Panc1 (cell line): Measurements from ENCODE around the gene CUTC. TPM values are rescaled to one million over a fixed set of nuclear protein-coding genes. Genes with fewer than 3 reads are reported as not detected.
A peak's percentile ranks its signal among the peaks of the same experiment; 100 is the strongest.

Experiments used
- ATAC-seq: fragments of 200-7000 bp; cut with Tn5 transposase; 2 replicates; pipeline ENCODE4 v1.9.1; 2020; ENCODE audit warnings: mild to moderate bottlenecking, moderate library complexity
- BruUV-seq: library from RNA; stranded (reverse); fragments of 400-500 nt; replicated peaks from 2 replicates; lab custom pipeline; 2021; lab: Mats Ljungman, UMichigan
- CTCF ChIA-PET: fragments of 300-600 bp; sonication (Branson Sonifier 250); formaldehyde crosslinking; loops from one replicate; lab custom pipeline; 2022; ENCODE audit warnings: antibody characterized with exemption; lab: Charles Lee
- POLR2A ChIA-PET: fragments of 300-600 bp; sonication (Branson Sonifier 250); formaldehyde crosslinking; loops from one replicate; lab custom pipeline; 2022; ENCODE audit warnings: antibody characterized with exemption; lab: Charles Lee
- DNase-seq: peaks from one replicate; pipeline ENCODE4 v3.0.0-alpha.2; 2010; ENCODE audit warnings: low read depth, low spot score
- H3K27ac ChIP-seq: 2 replicates; pipeline ENCODE4 v1.5.1; 2011; ENCODE audit warnings: mild to moderate bottlenecking, low read length, inconsistent platforms
- H3K27me3 ChIP-seq: fragments of 200-500 bp; sonication (Bioruptor generic); 2 replicates; pipeline ENCODE4 v1.6.0; 2014; ENCODE audit warnings: low read length, inconsistent platforms; ENCODE audit not compliant: control insufficient read depth, insufficient read depth
- H3K36me3 ChIP-seq: fragments of 200-500 bp; sonication (Bioruptor generic); 2 replicates; pipeline ENCODE4 v1.5.1; 2014; ENCODE audit warnings: inconsistent platforms, mild to moderate bottlenecking, low read length, moderate library complexity; ENCODE audit not compliant: control insufficient read depth, insufficient read depth
- H3K4me1 ChIP-seq: 2 replicates; pipeline ENCODE4 v1.5.1; 2011; ENCODE audit warnings: inconsistent platforms, mild to moderate bottlenecking, low read length, moderate library complexity; ENCODE audit not compliant: control insufficient read depth, insufficient read depth
- H3K4me3 ChIP-seq, 2 experiments: 2 replicates each; pipeline ENCODE4 v1.5.1; 2011 to 2012; ENCODE audit warnings: low read depth in 2 of 2, low read length in 2 of 2, mild to moderate bottlenecking in 2 of 2, inconsistent platforms in 1 of 2, moderate library complexity in 1 of 2
- H3K9me3 ChIP-seq: fragments of 200-500 bp; sonication (Bioruptor generic); 2 replicates; pipeline ENCODE4 v1.5.1; 2014; ENCODE audit warnings: low read depth, mild to moderate bottlenecking, inconsistent platforms, low read length, moderate library complexity; ENCODE audit not compliant: control insufficient read depth, insufficient read depth
- CTCF ChIP-seq: fragments of 450-650 bp; IDR thresholded peaks from 2 replicates; pipeline ENCODE4 v1.5.1; 2017; ENCODE audit warnings: mild to moderate bottlenecking
- POLR2AphosphoS5 ChIP-seq: IDR thresholded peaks from 2 replicates; pipeline ENCODE4 v1.6.1; 2012; ENCODE audit warnings: mild to moderate bottlenecking, low read depth, low read length, moderate library complexity
- SIN3A ChIP-seq: IDR thresholded peaks from 2 replicates; pipeline ENCODE4 v1.6.1; 2012; ENCODE audit warnings: low read depth, mild to moderate bottlenecking, low read length, moderate library complexity, borderline replicate concordance; ENCODE audit not compliant: insufficient read depth
- TCF7L2 ChIP-seq: IDR thresholded peaks from 2 replicates; pipeline ENCODE4 v1.6.1; 2011; ENCODE audit warnings: mild to moderate bottlenecking, low read depth, low read length, inconsistent platforms
- in situ Hi-C: cut with HindIII; loops from 2 replicates; pipeline ENCODE4 v1.10.0; 2016; ENCODE audit warnings: low sequenced_read_pairs, low pct_unique_long_range_greater_than_20kb
- intact Hi-C: fragments of 100-400 bp; cut with micrococcal nuclease; formaldehyde crosslinking; loops from one replicate; pipeline ENCODE4 v1.10.0; 2022; ENCODE audit not compliant: unreplicated experiment
- total RNA-seq: library from RNA; stranded (reverse); gene quantifications from one replicate; pipeline ENCODE4 v1.2.1, GENCODE V29; 2021; ENCODE audit not compliant: unreplicated experiment
- TF ChIP-seq, protein P1 (sequence below), 2 experiments: IDR thresholded peaks; 2 replicates each; pipeline ENCODE4 v1.6.1; 2011 to 2012; ENCODE audit warnings: low read depth in 2 of 2, control low read depth in 1 of 2, low read length in 1 of 2, mild to moderate bottlenecking in 1 of 2, moderate library complexity in 1 of 2; ENCODE audit not compliant: insufficient read depth in 1 of 2

The CUTC gene
- total RNA-seq, 1 experiment from 2014 or later, result 37.0 TPM

GRCh38 chr10:99781734-99782429 lies 49.8 kb downstream of the CUTC start:
- Histone ChIP-seq H3K27me3 (no peaks in the 10 kb centered on the region), H3K4me1 (peaks cover 77% of the 10 kb centered on the region), H3K9me3 (no peaks in the 10 kb centered on the region), H3K36me3 (peaks cover 3% of the 10 kb centered on the region; the same call in 1 of the 2 replicates), H3K27ac (peak overlapping the region; percentile 97), H3K4me3 (no peak overlapping the region)
- TF ChIP-seq TCF7L2, result no peak
- ChIA-PET POLR2A (no interaction called here), CTCF (interaction anchor here (0.6 kb wide), 1 partner anchor 248 kb away, joined by 3 read pairs; no protein-coding TSS in a partner anchor)
- in situ Hi-C loops, result no loop called here
- DNase-seq, result no peak
- intact Hi-C loops, result no loop called here
- no TSS peak for BruUV-seq
- no peak for ATAC-seq

GRCh38 chr10:99782447-99783286 lies 50.6 kb downstream of the CUTC start, which contains the start of gene ABCC2:
Gene ABCC2, plus strand, starts transcription at chr10:99782640. Its CDS starts 205 bp downstream, at chr10:99782845.
- no peak for DNase-seq
- POLR2A ChIA-PET, result no interaction called here
- Histone ChIP-seq H3K4me3 (0 out of 4 replicates have a peak within 1 kb of the TSS, but pooled peaks of 1 of the 2 experiments have one; percentile 1), H3K9me3 (no peaks in the 10 kb centered on the region; the same call in 1 of the 2 replicates), H3K4me1 (peaks cover 70% of the 10 kb centered on the region), H3K27ac (peak within 1 kb of the TSS; percentile 97), H3K27me3 (no peaks in the 10 kb centered on the region), H3K36me3 (peaks cover 3% of the 10 kb centered on the region; the same call in 1 of the 2 replicates)
- TF ChIP-seq CTCF (no peak), POLR2AphosphoS5 (no peak), SIN3A (no peak), TCF7L2 (no peak)
- TF ChIP-seq, protein P1, sequence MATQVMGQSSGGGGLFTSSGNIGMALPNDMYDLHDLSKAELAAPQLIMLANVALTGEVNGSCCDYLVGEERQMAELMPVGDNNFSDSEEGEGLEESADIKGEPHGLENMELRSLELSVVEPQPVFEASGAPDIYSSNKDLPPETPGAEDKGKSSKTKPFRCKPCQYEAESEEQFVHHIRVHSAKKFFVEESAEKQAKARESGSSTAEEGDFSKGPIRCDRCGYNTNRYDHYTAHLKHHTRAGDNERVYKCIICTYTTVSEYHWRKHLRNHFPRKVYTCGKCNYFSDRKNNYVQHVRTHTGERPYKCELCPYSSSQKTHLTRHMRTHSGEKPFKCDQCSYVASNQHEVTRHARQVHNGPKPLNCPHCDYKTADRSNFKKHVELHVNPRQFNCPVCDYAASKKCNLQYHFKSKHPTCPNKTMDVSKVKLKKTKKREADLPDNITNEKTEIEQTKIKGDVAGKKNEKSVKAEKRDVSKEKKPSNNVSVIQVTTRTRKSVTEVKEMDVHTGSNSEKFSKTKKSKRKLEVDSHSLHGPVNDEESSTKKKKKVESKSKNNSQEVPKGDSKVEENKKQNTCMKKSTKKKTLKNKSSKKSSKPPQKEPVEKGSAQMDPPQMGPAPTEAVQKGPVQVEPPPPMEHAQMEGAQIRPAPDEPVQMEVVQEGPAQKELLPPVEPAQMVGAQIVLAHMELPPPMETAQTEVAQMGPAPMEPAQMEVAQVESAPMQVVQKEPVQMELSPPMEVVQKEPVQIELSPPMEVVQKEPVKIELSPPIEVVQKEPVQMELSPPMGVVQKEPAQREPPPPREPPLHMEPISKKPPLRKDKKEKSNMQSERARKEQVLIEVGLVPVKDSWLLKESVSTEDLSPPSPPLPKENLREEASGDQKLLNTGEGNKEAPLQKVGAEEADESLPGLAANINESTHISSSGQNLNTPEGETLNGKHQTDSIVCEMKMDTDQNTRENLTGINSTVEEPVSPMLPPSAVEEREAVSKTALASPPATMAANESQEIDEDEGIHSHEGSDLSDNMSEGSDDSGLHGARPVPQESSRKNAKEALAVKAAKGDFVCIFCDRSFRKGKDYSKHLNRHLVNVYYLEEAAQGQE (IDR thresholded peaks at IDR 0.05; ENCODE audit: insufficient read depth in 1 of 2, low read depth in 2 of 2, low read length in 1 of 2), result no peak
- no TSS peak for BruUV-seq
- in situ Hi-C loops, result no loop called here
- intact Hi-C loops, result no loop called here
- no peak for ATAC-seq
- CTCF ChIA-PET, result no interaction called here
